Sciatic nerve (tissue), 2 donors: ENCODE measurements around the gene ARFIP1. TPM values are rescaled to one million over a fixed set of nuclear protein-coding genes. Genes with fewer than 3 reads are reported as not detected.
A peak's percentile ranks its signal among the peaks of the same experiment; 100 is the strongest.
"Not testable (repeated sequence)": the region's sequence is repeated elsewhere in the genome, so short reads cannot be mapped to it uniquely, and the experiment has no call there.

Experiments
- ATAC-seq: fragments of 200-7000 bp; cut with Tn5 transposase; one replicate; pipeline ENCODE4 v1.9.1; 2020; ENCODE audit warnings: mild to moderate bottlenecking, moderate library complexity
- DNase-seq: peaks from one replicate; pipeline ENCODE4 v3.0.0-alpha.2; 2020; ENCODE audit warnings: low spot score
- intact Hi-C: fragments of 100-400 bp; cut with DNase I; formaldehyde crosslinking; loops from one replicate; pipeline ENCODE4 v1.14.2; 2022
- total RNA-seq: library from RNA; stranded (reverse); fragmentation: NEBNext Ultra II Directional; extraction: Animal tissue kit (Norgen Biotek cat#: 25700); gene quantifications from one replicate; pipeline ENCODE4 v1.2.1, GENCODE V29; 2021
- donor health status: DM: no; HTN: no; CAD: no.
- donor health status: DM: no; HTN: no; CAD: no.

Gene ARFIP1
- total RNA-seq, 1 donor from 2014 or later, result 47.5 TPM

GRCh38 chr4:152825336-152825735 lies 45.6 kb downstream of the ARFIP1 start:
- ATAC-seq (no peak), DNase-seq (no peak)
- intact Hi-C loops, result no loop called here

DNA sequence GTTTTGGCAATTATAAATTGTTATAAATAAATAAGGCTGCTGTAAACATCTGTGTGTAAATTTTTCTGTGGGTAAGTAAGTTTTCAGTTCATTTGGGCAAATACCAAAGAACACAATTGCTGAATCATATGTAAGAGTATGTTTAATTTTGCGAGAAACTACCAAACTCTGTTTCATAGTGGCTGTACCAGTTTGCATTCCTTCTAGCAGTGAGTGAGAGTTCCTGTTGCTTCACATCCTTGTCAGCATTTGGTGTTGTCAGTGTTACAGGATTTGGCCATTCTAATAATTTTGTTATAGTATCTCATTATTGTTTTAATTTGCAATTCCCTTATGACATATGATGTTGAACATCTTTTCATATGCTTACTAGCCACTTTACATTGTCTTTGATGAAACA lies 48.4 kb downstream of the ARFIP1 start:
- DNase-seq, result no peak
- ATAC-seq, result no peak

GRCh38 chr4:152831416-152831815 lies 51.7 kb downstream of the ARFIP1 start:
- DNase-seq, result no peak
- ATAC-seq, result no peak
- intact Hi-C loops, result no loop called here

More for the DNA sequence above, 48.4 kb downstream of the ARFIP1 start:
- intact Hi-C loops, result no loop called here

GRCh38 chr4:152836936-152837335 lies 57.2 kb downstream of the ARFIP1 start:
- intact Hi-C loops, result no loop called here
- ATAC-seq (no peak), DNase-seq (no peak)

DNA sequence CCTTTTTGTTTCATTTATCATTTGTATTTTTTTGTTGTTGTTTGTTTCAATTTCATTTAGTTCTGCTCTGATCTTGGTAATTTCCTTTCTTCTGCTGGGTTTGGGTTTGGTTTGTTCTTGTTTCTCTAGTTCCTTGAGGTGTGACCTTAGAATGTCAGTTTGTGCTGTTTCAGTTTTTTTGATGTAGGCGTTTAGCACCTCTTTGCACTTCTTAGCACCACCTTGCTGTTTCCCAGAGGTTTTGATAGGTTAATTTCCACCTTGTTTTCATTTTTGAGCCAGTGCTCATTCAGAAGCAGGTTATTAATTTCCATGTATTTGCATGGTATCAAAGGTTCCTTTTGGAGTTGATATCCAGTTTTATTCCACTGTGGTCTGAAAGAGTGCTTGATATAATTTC lies 60.0 kb downstream of the ARFIP1 start:
- ATAC-seq, result not testable (repeated sequence)
- intact Hi-C loops, result loop anchor here (10.0 kb wide), 1 partner anchor 245 kb away; no protein-coding TSS in a partner anchor

GRCh38 chr4:152843481-152844090 lies 63.8 kb downstream of the ARFIP1 start:
- intact Hi-C loops, result loop anchor here (10.0 kb wide), 1 partner anchor 241 kb away; no protein-coding TSS in a partner anchor
- no peak for DNase-seq
- ATAC-seq, result no peak

More for the DNA sequence above, 60.0 kb downstream of the ARFIP1 start:
- not testable (repeated sequence) for DNase-seq

- DNase-seq (no peak), ATAC-seq (no peak)
- intact Hi-C loops, result loop anchor here (10.0 kb wide), 1 partner anchor 237 kb away; no protein-coding TSS in a partner anchor
These were observed 67.6 kb downstream of the ARFIP1 start for GRCh38 chr4:152847376-152847775.

DNA sequence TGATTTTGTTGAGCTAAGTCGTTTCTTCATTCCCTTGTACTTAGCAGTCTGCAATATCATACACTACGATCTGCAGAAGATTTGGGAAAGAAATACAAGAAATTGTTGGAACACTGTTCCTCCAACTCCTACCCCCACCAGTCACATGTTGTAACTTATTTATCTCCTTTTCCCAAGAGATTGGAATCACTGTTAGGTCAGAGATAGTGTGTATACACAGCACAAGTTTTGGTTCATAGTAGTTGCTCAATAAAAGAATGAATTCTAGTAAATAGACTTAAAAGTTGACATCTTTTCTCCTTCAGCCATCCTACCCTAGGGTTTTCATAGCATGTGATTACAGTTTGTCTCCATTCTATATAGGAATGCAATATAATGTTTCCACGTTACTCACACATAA lies 68.8 kb downstream of the ARFIP1 start:
- intact Hi-C loops, result loop anchor here (10.0 kb wide), 1 partner anchor 236 kb away; no protein-coding TSS in a partner anchor
- ATAC-seq, result no peak
- no peak for DNase-seq

DNA sequence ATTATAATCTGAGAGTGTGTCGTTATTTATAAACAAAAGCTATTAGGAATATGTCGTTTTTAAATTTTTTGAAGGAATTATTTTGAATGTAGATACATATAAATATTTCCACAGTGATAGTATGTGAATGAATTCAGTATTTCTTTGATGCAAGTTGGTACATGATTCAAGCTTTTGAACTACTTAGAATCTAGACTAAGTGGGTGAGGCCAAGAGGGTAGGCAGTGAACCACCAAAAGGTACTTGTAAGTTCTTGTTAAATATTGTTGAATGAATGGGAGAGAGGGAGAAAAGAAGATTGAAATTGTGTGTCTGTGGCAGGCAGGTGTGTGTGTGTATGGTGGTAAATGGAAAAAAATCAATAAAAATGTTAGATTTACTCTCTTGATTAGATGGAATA lies 69.6 kb downstream of the ARFIP1 start:
- DNase-seq, result no peak
- intact Hi-C loops, result loop anchor here (10.0 kb wide), 1 partner anchor 235 kb away; no protein-coding TSS in a partner anchor
- no peak for ATAC-seq

DNA sequence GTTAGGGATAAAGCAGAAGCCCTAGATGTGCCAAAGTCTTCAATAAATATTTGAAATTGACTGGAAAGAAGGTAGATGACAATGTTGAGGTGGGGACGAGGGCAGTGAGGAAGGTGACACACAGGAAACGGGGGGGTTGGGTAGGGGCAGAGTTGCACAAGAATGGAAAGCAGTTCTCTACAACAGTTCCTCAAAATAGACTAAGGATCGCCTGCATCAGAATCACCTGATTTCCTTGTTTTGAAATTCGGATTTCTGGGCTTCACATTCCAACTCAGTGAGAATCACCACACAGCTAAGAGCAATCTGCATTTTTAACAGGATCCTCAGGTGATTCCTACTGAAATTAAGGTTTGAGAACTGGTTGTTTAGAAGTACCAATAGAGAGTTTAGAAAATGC lies 70.6 kb downstream of the ARFIP1 start:
- DNase-seq (no peak), ATAC-seq (peak; percentile 20)
- intact Hi-C loops, result no loop called here

DNA sequence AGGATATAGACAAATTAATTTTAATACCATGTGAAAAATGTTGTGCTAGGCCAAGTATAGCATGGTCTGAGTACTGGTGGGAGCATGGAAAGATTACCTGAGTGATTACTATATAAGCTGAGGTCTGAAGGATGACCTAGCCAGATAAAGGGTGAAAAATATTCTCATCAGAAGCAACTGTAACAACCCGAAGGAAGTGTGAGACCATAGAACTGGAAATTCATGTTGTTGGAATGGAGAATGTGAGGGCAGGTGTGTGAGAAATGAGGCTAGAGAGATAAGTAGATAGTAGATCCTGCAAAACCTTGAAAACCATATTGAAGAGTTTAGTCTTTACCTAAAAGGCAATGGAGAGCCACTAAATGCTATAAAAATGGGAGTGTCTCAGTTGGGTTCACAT lies 71.5 kb downstream of the ARFIP1 start:
- intact Hi-C loops, result no loop called here
- no peak for DNase-seq

GRCh38 chr4:152853293-152853692 lies 73.5 kb downstream of the ARFIP1 start:
- intact Hi-C loops, result no loop called here
- DNase-seq, result no peak
- no peak for ATAC-seq

More for the DNA sequence above, 71.5 kb downstream of the ARFIP1 start:
- no peak for ATAC-seq

- intact Hi-C loops, DNase-seq, ATAC-seq: not testable (repeated sequence)
These were observed 74.3 kb downstream of the ARFIP1 start for GRCh38 chr4:152854016-152854415.

GRCh38 chr4:152856960-152857359 lies 77.2 kb downstream of the ARFIP1 start:
- intact Hi-C loops, result no loop called here
- no peak for DNase-seq
- no peak for ATAC-seq

DNA sequence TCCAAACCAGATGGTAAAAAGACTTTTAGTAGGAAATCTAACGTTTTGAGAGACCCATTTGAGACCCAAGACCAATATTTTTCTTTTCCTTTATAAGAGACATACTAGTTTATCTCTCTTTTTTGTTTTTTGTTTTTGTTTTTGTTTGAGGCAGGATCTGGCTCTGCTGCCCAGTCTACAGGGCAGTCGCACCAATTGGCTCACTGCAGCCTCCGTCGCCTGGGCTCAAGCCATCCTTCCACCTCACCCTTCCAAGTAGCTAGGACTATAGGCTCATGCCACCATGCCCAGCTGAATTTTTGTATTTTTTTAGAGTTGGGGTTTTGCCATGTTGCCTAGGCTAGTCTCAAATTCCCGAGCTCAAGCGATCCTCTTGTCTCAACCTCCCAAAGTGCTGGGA lies 79.2 kb downstream of the ARFIP1 start:
- intact Hi-C loops, result no loop called here
- DNase-seq, result no peak
- ATAC-seq, result no peak

GRCh38 chr4:152860046-152860445 lies 80.3 kb downstream of the ARFIP1 start:
- intact Hi-C loops, result no loop called here
- DNase-seq, result no peak
- no peak for ATAC-seq

GRCh38 chr4:152862608-152863007 lies 82.9 kb downstream of the ARFIP1 start:
- no peak for ATAC-seq
- intact Hi-C loops, result no loop called here
- no peak for DNase-seq

DNA sequence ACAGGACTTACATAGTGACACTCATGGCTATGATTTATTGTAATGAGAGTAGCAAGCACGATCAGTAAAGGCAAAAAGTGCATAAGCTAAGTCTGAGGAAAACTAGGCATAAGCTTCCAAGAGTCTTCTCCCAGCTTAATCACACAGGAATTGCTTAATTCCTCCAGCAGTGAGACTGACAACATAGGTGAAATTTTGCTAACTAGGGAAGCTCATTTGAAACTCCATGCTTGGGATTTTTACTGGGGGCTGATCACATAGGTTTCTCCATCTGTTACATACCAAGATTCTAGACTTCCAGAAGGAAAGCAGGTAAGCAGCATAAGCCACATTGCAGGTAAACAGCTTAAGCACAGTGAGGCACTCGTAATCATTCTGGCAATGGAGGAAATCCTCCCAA lies 84.6 kb downstream of the ARFIP1 start:
- intact Hi-C loops, result no loop called here
- DNase-seq (no peak), ATAC-seq (no peak)

GRCh38 chr4:152866432-152866993 lies 86.8 kb downstream of the ARFIP1 start:
- DNase-seq, intact Hi-C loops, ATAC-seq: not testable (repeated sequence)

DNA sequence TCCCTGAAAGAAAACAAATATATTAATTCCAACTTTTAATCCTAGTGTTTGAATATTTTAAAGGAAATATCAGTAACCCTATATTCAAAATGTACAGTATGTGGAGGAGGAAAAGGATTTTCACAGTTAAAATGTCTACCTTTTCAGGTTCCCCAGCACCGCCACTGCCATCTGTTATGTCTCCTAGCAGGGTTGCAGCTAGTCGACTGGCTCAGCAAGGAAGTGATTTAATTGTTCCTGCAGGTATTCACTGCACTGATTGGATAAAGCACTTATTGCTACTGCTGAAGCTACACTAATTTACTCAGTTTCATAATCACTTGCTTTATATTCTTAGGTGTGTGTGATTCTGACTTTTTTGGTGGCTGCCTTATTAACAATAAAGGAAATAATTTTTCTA lies 90.9 kb downstream of the ARFIP1 start:
- ATAC-seq (no peak), DNase-seq (no peak)
- intact Hi-C loops, result no loop called here

DNA sequence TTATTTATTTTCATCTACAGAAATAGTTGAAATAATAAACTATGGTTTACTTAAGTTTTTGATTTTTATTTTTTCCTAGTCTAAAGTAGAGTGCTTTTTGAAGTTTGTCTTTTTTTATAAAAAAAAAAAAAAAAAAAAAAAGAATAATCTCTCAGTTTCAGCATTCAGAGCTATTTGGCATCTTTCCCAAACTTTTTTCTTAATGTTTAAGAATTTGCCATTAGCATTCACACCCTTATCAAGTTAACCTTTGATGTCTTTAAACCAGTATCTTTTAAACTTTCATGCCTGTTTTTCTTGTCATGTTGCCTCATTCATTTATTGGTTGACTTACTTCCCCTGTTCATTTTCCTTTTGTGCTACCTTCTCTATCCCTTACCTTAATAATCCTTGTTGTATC lies 95.5 kb downstream of the ARFIP1 start:
- DNase-seq (no peak), ATAC-seq (no peak)
- intact Hi-C loops, result no loop called here
